Colonic mucosa (tissue), 4 donors: Measurements from ENCODE around the gene SH3RF2. TPM values are rescaled to one million over a fixed set of nuclear protein-coding genes. Genes with fewer than 3 reads are reported as not detected.
"Not testable (repeated sequence)": the region's sequence is repeated elsewhere in the genome, so short reads cannot be mapped to it uniquely, and the experiment has no call there.

Experiments used
- DNase-seq: peaks from one replicate; pipeline ENCODE4 v3.0.0-alpha.2; 2020
- H3K27ac ChIP-seq: fragments of 200-600 bp; one replicate; pipeline ENCODE4 v1.8.0; 2021
- H3K27me3 ChIP-seq: fragments of 200-600 bp; one replicate; pipeline ENCODE4 v1.8.0; 2021
- H3K36me3 ChIP-seq: fragments of 200-600 bp; one replicate; pipeline ENCODE4 v1.8.0; 2021
- H3K4me1 ChIP-seq: fragments of 200-600 bp; one replicate; pipeline ENCODE4 v1.8.0; 2021; ENCODE audit warnings: mild to moderate bottlenecking
- H3K4me3 ChIP-seq: fragments of 200-600 bp; one replicate; pipeline ENCODE4 v1.8.0; 2021
- H3K9ac ChIP-seq, 2 donors: one replicate each; pipeline ENCODE4 v1.7.0; 2013; ENCODE audit warnings: control low read depth in 2 of 2, low read depth in 2 of 2, low read length in 2 of 2
- H3K9me3 ChIP-seq: fragments of 200-600 bp; one replicate; pipeline ENCODE4 v1.8.0; 2021
- intact Hi-C: fragments of 100-400 bp; cut with DNase I; formaldehyde crosslinking; loops from one replicate; pipeline ENCODE4 v1.14.1; 2022
- total RNA-seq, 2 donors: library from RNA; stranded (reverse); fragmentation: NEBNext Ultra II Directional in 1 of 2; extraction: Animal tissue kit (Norgen Biotek cat#: 25700) in 1 of 2; gene quantifications; one replicate each; pipeline ENCODE4 v1.2.1, GENCODE V29; 2021
- TF ChIP-seq, protein P1 (sequence below): fragments of 200-600 bp; IDR thresholded peaks from one replicate; pipeline ENCODE4 v1.8.0; 2022; ENCODE audit warnings: antibody characterized with exemption, mild to moderate bottlenecking
- donor health status: healthy.
- donor health status: DM: no; HTN: no; CAD: no.
- donor health status: DM: no; HTN: no; CAD: no.

SH3RF2 gene
- total RNA-seq, 2 donors from 2014 or later, result 58.2 to 59.3 TPM

DNA sequence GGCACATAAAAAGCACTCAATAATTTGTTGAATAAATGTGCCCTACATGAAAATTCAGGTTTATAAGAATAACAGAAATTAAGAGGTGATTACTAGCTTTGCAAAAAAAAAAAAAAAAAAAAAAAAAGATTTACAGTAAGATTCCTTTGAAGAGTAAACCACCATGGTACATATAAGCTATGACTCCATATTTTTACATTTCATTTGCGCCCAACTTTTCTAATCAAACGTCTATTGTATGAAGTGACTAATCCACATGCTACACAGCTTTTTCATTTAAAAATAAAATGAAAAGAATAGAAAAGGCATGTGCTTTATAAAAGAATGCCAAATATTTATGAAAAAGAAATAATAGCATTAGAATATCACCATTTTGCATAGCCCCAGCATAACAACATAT, 169.1 kb downstream of the SH3RF2 start, which contains the start of gene PLAC8L1:
Gene PLAC8L1, minus strand, starts transcription at position 101 of the 400 bp plus-strand sequence. CDS start 1,266 bp downstream, outside the sequence.
- Histone ChIP-seq H3K4me1 (no peaks in the 10 kb centered on the region), H3K27ac (no peak within 1 kb of the TSS), H3K9ac (no peak within 1 kb of the TSS), H3K36me3 (no peaks in the 10 kb centered on the region), H3K9me3 (no peaks in the 10 kb centered on the region), H3K4me3 (no peak within 1 kb of the TSS), H3K27me3 (no peaks in the 10 kb centered on the region)
- TF ChIP-seq, protein P1, sequence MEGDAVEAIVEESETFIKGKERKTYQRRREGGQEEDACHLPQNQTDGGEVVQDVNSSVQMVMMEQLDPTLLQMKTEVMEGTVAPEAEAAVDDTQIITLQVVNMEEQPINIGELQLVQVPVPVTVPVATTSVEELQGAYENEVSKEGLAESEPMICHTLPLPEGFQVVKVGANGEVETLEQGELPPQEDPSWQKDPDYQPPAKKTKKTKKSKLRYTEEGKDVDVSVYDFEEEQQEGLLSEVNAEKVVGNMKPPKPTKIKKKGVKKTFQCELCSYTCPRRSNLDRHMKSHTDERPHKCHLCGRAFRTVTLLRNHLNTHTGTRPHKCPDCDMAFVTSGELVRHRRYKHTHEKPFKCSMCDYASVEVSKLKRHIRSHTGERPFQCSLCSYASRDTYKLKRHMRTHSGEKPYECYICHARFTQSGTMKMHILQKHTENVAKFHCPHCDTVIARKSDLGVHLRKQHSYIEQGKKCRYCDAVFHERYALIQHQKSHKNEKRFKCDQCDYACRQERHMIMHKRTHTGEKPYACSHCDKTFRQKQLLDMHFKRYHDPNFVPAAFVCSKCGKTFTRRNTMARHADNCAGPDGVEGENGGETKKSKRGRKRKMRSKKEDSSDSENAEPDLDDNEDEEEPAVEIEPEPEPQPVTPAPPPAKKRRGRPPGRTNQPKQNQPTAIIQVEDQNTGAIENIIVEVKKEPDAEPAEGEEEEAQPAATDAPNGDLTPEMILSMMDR, result no peak
- intact Hi-C loops, result no loop called here
- no peak for DNase-seq

DNA sequence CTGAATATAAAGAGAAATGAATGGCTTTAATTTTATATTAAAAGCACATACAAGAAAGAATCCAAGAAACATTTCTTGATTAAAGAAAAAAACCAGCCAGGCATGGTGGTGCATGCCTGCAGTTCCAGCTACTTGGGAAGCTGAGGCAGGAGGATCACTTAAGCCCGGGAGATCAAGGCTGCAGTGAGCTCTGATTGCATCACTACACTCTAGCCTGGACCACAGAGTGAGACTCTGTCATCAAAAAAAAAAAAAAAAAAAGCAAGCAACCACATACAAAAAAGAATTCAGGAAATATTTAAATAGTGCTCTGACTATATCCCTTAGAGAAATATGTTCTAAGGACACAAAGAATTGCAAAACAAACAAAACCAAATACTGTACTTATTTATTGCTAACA, 171.5 kb downstream of the SH3RF2 start:
- H3K36me3 ChIP-seq, result no peaks in the 10 kb centered on the region
- DNase-seq, result no peak
- TF ChIP-seq, protein P1, result no peak

DNA sequence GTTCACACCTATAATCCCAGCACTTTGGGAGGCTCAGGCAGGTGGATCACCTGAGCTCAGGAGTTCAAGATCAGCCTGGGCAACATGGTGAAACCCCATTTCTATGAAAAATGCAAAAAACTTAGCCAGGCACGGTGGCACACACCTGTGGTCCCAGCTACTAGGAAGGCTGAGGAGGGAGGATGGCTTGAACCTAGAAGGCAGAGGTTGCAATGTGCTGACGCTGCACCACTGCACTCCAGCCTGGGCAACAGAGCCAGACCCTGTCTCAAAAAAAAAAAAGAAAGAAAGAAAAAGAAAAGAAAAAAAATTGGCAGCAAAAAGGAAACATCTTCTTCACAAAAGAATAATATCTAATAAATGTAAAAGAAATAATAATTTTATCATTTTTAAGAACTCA, 172.5 kb downstream of the SH3RF2 start:
- H3K9me3 ChIP-seq, H3K36me3 ChIP-seq, intact Hi-C loops, H3K4me1 ChIP-seq, H3K27me3 ChIP-seq, H3K9ac ChIP-seq, H3K4me3 ChIP-seq, H3K27ac ChIP-seq, DNase-seq: not testable (repeated sequence)

More for the DNA sequence above, 171.5 kb downstream of the SH3RF2 start:
- Histone ChIP-seq H3K27me3 (no peaks in the 10 kb centered on the region), H3K9ac (no peak overlapping the region), H3K27ac (no peak overlapping the region), H3K4me1 (no peaks in the 10 kb centered on the region), H3K4me3 (no peak overlapping the region), H3K9me3 (no peaks in the 10 kb centered on the region)
- intact Hi-C loops, result no loop called here

DNA sequence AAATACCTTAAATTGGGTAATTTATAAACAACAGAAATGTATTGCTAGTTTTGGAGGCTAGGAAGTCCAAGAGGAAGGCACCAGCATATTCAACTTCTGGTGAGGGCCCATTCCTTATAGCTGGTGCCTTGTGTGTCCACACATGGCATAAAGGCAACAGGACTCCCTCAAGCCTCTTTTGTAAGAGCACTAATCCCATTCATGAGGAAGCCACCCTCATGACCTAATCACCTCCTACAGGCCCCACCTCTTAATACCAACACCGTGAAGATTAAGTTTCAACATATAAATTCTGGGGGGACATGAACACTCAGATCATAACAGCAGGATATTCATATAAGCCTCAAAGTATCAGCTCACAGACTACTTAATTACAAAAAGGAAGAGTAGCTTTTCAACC, 173.0 kb downstream of the SH3RF2 start:
- TF ChIP-seq, protein P1, result no peak
- DNase-seq, result no peak
- Histone ChIP-seq H3K27ac (no peak overlapping the region), H3K36me3 (no peaks in the 10 kb centered on the region), H3K27me3 (no peaks in the 10 kb centered on the region), H3K4me3 (no peak overlapping the region), H3K9ac (no peak overlapping the region), H3K9me3 (no peaks in the 10 kb centered on the region), H3K4me1 (no peaks in the 10 kb centered on the region)
- intact Hi-C loops, result no loop called here

DNA sequence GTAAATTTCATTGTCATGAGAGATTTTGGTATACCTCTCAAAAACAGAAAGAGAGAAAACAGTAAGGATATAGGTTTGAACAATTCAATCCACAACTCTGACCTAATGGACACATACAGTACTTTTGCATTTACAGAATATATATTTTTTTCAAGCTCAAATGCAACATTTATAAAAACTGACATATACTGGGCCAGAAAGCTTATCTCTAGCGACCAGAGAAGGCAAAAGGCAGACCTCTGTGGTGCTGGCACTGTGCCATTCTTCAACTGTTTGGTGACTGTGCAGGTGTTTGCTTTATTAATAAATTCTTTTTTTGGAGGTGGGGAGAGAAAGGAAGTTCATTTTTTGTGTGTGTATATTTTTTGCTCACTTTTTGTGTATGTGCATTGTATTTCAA, 175.0 kb downstream of the SH3RF2 start:
- H3K4me3 ChIP-seq, result no peak overlapping the region
- H3K27me3 ChIP-seq, result no peaks in the 10 kb centered on the region
- H3K9ac ChIP-seq, result no peak overlapping the region
- no peak overlapping the region for H3K27ac ChIP-seq
- TF ChIP-seq, protein P1, result no peak
- no peaks in the 10 kb centered on the region for H3K36me3 ChIP-seq
- no peaks in the 10 kb centered on the region for H3K4me1 ChIP-seq
- intact Hi-C loops, result no loop called here
- DNase-seq, result no peak
- H3K9me3 ChIP-seq, result no peaks in the 10 kb centered on the region

DNA sequence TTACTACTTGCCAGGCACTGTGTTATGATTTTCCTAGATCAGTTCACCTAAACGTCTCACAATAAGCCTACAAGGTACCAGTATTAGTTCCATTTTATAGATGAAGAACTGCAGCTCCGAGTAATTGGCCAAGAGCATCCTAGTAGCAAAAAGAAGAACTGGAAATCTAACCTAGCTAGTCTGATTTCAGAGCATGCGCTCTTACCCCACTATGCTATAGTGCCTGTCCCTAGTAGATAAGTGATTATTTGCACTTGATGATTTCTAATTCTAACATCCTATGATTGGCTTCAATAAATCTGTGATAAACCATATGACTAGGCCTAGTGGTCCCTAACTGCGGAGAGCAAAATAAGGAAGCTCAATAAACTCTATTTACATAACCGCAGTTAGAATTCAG, 176.1 kb downstream of the SH3RF2 start:
- no peaks in the 10 kb centered on the region for H3K9me3 ChIP-seq
- H3K9ac ChIP-seq, result no peak overlapping the region
- TF ChIP-seq, protein P1, result no peak
- H3K4me1 ChIP-seq, result no peaks in the 10 kb centered on the region
- no peak overlapping the region for H3K27ac ChIP-seq
- intact Hi-C loops, result no loop called here
- no peak for DNase-seq
- no peaks in the 10 kb centered on the region for H3K27me3 ChIP-seq
- H3K4me3 ChIP-seq, result no peak overlapping the region
- H3K36me3 ChIP-seq, result no peaks in the 10 kb centered on the region

Other genes with a start within 250 kb of the SH3RF2 start
- 100 to 1,000 TPM in 1 of 2 donors, 10 to 100 TPM in 1; 96.2 to 105 TPM for gene PRELID2, start 101.2 kb upstream of the SH3RF2 start, total RNA-seq
- gene GRXCR2, start 63.6 kb upstream of the SH3RF2 start, total RNA-seq, result not detected
- gene PLAC8L1, start 169.0 kb downstream of the SH3RF2 start, total RNA-seq, result not detected
- gene LARS1, start 246.1 kb downstream of the SH3RF2 start, total RNA-seq, result 10 to 100 TPM; 70.5 to 80.8 TPM